Measurements from ENCODE around the gene MYO6.

The MYO6 gene

DNA sequence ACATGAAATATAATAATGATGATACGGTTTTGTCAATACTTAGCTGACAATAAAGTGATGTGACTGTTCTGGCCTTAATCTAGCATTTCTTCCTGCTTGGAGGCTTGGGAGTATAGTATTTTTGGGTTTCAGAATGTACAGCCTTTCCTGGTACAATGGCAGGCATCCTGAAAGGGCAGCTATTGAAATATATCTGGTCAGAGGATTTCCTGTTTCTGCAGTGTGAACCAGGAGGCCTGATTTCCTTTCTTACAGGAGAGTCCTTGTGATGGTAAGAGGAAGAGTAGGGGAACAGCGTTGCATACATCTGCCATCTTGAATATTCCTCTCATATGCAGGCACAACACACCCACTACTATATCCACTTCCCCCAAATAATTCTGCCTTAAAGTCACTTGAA lies 93.7 kb downstream of the MYO6 start:
- no peaks in the 10 kb centered on the region for H3K79me2 ChIP-seq (ENCODE audit: insufficient read depth, low read depth)
- H2AFZ ChIP-seq (ENCODE audit: low read depth) = no peak overlapping the region
- H3K4me1 ChIP-seq (ENCODE audit: low read depth, poor library complexity, severe bottlenecking) = no peaks in the 10 kb centered on the region
- no peaks in the 10 kb centered on the region for H4K20me1 ChIP-seq (ENCODE audit: insufficient read depth)
- H3K27me3 ChIP-seq (ENCODE audit: insufficient read depth, low read depth) = no peaks in the 10 kb centered on the region
- TF ChIP-seq, protein P1, sequence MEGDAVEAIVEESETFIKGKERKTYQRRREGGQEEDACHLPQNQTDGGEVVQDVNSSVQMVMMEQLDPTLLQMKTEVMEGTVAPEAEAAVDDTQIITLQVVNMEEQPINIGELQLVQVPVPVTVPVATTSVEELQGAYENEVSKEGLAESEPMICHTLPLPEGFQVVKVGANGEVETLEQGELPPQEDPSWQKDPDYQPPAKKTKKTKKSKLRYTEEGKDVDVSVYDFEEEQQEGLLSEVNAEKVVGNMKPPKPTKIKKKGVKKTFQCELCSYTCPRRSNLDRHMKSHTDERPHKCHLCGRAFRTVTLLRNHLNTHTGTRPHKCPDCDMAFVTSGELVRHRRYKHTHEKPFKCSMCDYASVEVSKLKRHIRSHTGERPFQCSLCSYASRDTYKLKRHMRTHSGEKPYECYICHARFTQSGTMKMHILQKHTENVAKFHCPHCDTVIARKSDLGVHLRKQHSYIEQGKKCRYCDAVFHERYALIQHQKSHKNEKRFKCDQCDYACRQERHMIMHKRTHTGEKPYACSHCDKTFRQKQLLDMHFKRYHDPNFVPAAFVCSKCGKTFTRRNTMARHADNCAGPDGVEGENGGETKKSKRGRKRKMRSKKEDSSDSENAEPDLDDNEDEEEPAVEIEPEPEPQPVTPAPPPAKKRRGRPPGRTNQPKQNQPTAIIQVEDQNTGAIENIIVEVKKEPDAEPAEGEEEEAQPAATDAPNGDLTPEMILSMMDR (conservative IDR thresholded peaks at IDR 0.05; ENCODE audit: low read depth, low read length) = no peak
- no peak overlapping the region for H3K27ac ChIP-seq
- H3K4me2 ChIP-seq = no peak overlapping the region
- H3K9ac ChIP-seq = no peak overlapping the region
- no peaks in the 10 kb centered on the region for H3K36me3 ChIP-seq (ENCODE audit: insufficient read depth)
- no peak overlapping the region for H3K4me3 ChIP-seq (IDR thresholded peaks at IDR 0.05; ENCODE audit: insufficient read depth, low read depth, low read length)

DNA sequence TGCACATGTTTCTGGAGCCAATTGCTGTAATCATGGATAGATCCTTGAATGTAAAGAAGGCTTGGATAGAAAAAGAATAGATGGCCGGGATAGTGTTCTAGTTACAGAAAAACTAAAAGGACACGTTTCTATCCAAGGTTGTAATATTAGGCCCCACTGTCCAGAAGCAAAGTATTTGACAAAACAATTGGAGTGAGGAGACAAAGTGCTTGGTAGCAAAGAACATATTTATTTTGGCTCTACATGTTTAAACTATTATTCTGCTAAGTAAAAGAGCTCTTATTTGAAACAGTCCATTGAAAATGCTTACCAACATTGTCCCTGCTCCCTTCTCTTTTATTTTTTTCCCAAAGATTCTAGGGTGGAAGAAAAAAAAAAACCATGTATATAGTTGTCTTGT lies 94.4 kb downstream of the MYO6 start:
- H3K9ac ChIP-seq = no peak overlapping the region
- no peak overlapping the region for H3K4me2 ChIP-seq
- H3K27me3 ChIP-seq (ENCODE audit: insufficient read depth, low read depth) = no peaks in the 10 kb centered on the region
- H3K4me1 ChIP-seq (ENCODE audit: low read depth, poor library complexity, severe bottlenecking) = no peaks in the 10 kb centered on the region
- no peaks in the 10 kb centered on the region for H3K36me3 ChIP-seq (ENCODE audit: insufficient read depth)
- no peaks in the 10 kb centered on the region for H4K20me1 ChIP-seq (ENCODE audit: insufficient read depth)
- no peak overlapping the region for H2AFZ ChIP-seq (ENCODE audit: low read depth)
- no peak overlapping the region for H3K27ac ChIP-seq
- TF ChIP-seq, protein P1 (conservative IDR thresholded peaks at IDR 0.05; ENCODE audit: low read depth, low read length) = no peak
- H3K4me3 ChIP-seq (IDR thresholded peaks at IDR 0.05; ENCODE audit: insufficient read depth, low read depth, low read length) = no peak overlapping the region
- no peaks in the 10 kb centered on the region for H3K79me2 ChIP-seq (ENCODE audit: insufficient read depth, low read depth)

DNA sequence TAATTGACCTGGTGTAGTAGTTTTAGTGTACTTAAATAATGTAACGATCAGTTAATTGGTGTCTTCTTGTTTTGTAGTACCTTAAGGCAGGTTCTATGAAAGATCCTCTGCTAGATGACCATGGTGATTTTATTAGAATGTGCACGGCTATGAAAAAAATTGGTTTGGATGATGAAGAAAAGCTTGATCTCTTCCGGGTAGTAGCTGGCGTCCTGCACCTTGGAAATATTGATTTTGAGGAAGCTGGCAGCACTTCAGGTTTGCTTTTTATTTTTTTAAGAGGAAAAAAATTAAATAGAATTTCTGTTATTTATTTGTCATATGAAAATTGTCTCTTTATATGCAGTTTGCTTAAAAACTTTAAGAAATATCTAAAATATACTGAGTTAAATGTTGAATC lies 99.2 kb downstream of the MYO6 start:
- TF ChIP-seq, protein P1 (conservative IDR thresholded peaks at IDR 0.05; ENCODE audit: low read depth, low read length) = no peak
- Histone ChIP-seq H3K27me3 (ENCODE audit: insufficient read depth, low read depth) (no peaks in the 10 kb centered on the region), H3K4me1 (ENCODE audit: low read depth, poor library complexity, severe bottlenecking) (no peaks in the 10 kb centered on the region), H3K4me2 (no peak overlapping the region), H3K36me3 (ENCODE audit: insufficient read depth) (no peaks in the 10 kb centered on the region), H3K4me3 (IDR thresholded peaks at IDR 0.05; ENCODE audit: insufficient read depth, low read depth, low read length) (no peak overlapping the region), H2AFZ (ENCODE audit: low read depth) (no peak overlapping the region), H4K20me1 (ENCODE audit: insufficient read depth) (no peaks in the 10 kb centered on the region), H3K27ac (no peak overlapping the region), H3K9ac (no peak overlapping the region), H3K79me2 (ENCODE audit: insufficient read depth, low read depth) (no peaks in the 10 kb centered on the region)

DNA sequence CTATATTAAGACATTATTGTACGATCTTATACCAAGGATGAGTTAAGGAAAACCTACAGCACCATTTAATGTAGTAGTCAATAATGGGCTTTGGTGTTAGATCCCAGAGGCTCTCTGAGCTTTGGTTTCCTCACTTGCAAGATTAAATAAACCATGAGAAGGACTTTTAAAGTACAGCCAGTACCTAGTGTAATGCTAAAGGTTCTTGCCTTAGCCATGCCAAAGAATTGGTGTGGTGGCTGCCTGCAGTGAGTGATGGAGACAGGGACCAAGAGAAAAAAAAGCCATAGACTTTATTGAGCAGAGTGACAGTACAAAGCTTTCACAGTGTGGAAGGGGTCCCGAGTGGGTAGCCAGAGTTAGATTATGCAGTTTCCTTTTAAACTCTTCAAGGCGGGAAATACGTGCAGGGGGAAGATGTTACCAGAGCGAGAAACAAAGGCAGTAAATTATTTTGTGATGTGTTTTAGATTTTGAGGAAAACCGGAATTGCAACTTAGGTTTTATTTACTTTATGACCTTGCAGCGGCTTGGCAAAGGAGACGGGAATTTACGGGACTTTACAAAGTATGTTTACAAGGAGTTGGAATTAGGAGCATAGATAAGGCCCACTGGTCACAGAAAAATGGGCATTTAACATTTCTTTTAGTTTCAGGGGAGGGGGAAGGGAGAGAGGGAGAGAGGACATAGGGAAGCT lies 100.4 kb downstream of the MYO6 start:
- Histone ChIP-seq H3K9ac (no peak overlapping the region), H4K20me1 (ENCODE audit: insufficient read depth) (no peaks in the 10 kb centered on the region), H3K4me1 (ENCODE audit: low read depth, poor library complexity, severe bottlenecking) (no peaks in the 10 kb centered on the region), H2AFZ (ENCODE audit: low read depth) (no peak overlapping the region), H3K4me3 (IDR thresholded peaks at IDR 0.05; ENCODE audit: insufficient read depth, low read depth, low read length) (no peak overlapping the region), H3K27ac (no peak overlapping the region), H3K79me2 (ENCODE audit: insufficient read depth, low read depth) (no peaks in the 10 kb centered on the region), H3K36me3 (ENCODE audit: insufficient read depth) (no peaks in the 10 kb centered on the region), H3K27me3 (ENCODE audit: insufficient read depth, low read depth) (no peaks in the 10 kb centered on the region), H3K4me2 (no peak overlapping the region)
- TF ChIP-seq, protein P1 (conservative IDR thresholded peaks at IDR 0.05; ENCODE audit: low read depth, low read length) = no peak
